Dermis microvascular lymphatic vessel endothelial cell (primary cell): ENCODE measurements around the gene SUB1. TPM values are rescaled to one million over a fixed set of nuclear protein-coding genes. Genes with fewer than 3 reads are reported as not detected.

ENCODE experiments used
- DNase-seq, 2 donors: peaks; one replicate each; pipeline versions ENCODE4 v3.0.0 to v3.0.0-alpha.2; 2010; ENCODE audit warnings: low read depth in 2 of 2
- total RNA-seq: library from RNA; depleted of rRNA; stranded (reverse); fragments of >200 nt; gene quantifications from 2 replicates; pipeline ENCODE4 v1.2.1, GENCODE V29; 2014

The SUB1 gene
- total RNA-seq, 1 donor from 2014 or later: 74.2 TPM

DNA sequence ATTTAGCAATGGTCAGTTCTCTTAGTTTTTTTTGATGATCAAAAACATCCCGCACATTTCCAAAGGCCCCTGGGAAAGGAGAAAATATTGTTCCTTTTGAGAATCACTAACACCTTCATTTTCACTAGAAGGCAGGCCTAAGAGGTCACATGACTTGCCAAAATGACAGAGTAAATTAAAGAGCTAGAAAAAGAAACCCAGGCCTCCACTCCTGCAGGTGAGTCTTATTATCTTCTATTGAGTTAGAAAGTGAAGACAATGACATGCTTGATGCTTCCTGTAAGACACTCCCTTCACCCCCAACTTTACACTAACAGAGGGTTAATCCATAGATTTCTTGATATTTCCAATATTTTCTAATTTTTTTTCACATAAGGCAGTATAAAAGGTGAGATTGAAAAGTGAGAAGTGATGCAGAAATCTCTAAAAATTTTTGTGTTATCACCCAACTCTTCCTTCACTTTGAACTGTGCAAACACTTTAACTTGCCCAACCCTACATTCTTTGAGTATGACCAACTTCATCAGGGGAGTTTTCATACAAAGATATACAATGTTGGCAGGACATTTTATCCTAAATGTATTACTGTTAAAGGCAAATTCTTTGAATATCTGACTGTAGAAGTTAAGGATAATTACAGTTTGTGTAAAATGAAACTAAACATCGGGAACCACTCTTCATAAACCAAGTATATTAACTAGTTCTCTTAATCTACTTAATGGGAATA, 57.1 kb downstream of the SUB1 start:
- DNase-seq: no peak

DNA sequence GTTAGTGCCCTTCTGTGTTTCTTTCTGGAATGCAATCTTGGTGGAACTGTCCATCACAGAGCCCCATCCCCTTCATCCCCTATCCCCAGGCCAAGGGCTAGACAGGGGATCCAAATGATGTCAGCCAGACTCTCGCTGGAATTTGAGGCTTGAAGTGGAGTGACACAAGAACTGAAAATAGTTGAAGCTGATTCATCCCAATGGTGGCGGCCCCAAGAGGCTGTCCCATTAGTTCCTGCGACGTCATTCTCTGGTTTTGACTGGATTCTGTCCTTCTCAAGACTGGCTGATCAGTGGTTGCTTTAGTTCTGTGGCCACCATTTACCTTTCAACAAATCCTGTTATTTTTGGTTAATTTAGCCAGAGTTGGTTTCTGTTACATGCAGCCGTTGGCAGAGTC, 59.9 kb downstream of the SUB1 start:
- DNase-seq: no peak

DNA sequence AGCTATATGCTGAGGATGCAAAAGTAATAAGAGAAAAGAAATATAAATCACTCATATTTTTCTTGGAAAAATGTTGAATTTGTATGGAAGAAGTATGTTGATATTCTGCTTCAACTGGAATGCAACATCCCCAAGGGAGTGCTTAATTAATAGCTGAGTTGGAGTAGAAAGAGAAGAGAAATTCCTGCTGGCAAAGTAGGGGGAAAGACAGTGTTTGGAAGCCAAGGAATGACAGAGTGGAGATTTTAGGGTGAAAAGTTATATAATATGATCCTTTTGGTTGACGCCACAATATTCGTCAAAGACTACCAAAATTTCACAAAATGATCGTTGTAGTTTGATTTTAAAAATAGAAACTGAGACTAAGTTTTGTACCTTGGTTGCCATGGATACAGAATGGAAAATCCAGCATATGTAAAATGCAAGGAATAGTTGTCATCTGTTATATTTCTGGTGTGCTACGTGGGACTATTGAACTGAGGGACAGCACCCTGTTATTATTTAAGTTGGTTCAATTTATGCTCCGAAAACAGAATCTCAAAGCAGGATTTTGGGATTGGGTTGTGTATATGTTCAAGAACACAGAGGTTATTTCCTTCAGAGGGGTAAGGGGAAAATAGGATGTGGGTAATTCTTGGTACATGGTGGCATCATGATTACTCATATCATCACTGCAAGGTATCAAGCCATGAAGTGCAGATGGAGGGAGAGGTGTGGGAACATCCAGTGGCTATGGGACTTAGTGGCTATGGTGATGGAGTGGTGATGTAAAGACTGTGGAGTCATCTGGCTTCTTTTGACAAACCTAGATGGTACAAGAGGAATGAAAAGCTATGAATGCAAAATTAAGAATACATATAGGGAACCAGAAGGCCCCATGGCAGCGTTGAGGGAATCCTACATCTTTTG, 61.0 kb downstream of the SUB1 start:
- no peak for DNase-seq

DNA sequence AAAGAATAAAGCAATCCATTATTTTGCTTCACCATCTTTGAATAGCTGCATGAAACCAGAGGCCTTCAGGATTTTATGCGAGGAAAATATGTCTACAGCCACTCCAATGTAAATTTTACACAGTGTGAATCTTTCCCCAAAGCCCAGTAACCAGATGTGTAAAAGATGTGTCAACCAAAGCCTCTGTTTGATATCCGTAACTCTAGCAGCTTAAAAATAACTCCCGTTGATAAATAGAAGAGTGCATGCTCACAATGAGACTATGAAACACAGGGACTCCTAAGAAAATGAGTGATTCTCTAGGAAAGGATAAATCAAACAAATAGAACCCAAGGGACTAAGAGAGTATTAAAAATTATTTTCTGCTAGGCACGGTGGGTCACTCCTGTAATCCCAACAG, 65.7 kb downstream of the SUB1 start:
- no peak for DNase-seq

DNA sequence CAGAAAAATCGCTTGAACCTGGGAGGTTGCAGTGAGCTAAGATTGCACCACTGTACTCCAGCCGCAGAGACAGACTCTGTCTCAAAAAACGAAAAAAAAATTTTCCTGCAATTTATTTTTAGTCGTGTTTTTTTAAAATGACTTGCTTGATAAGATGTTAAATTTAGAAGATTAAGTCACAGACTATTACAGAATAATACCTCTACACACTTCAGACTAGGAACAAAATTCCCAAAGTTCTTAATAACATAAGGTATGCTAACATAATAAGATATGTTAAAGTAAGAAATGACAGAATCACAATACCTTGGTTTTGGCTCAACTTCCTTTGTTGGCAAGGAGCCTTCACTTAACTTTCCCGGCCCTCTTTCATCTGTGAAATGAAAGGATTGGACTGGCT, 66.3 kb downstream of the SUB1 start:
- no peak for DNase-seq

Other genes starting within 250 kb of the SUB1 start
- gene ZFR, start 140.8 kb upstream of the SUB1 start, total RNA-seq: 45.6 and 54.0 TPM in 2 replicates
- 0.13 and 0.38 TPM in 2 replicates for gene NPR3, start 125.8 kb downstream of the SUB1 start, total RNA-seq